H9 (cell line): ENCODE data around the gene TMED8. TPM values are rescaled to one million over a fixed set of nuclear protein-coding genes. Genes with fewer than 3 reads are reported as not detected.

Experiments
- DNase-seq: peaks from one replicate; pipeline ENCODE4 v3.0.0-alpha.2; 2017
- H2AFZ ChIP-seq: one replicate; pipeline ENCODE4 v1.6.1; 2013; ENCODE audit warnings: mild to moderate bottlenecking, low read length, control low read depth, moderate library complexity
- H2AK5ac ChIP-seq: 2 replicates; pipeline ENCODE4 v1.6.1; 2013; ENCODE audit warnings: low read length, control low read depth, mixed read lengths; ENCODE audit not compliant: insufficient read length
- H2BK120ac ChIP-seq: one replicate; pipeline ENCODE4 v1.6.1; 2013; ENCODE audit warnings: low read depth, mild to moderate bottlenecking, low read length, control low read depth, inconsistent platforms; ENCODE audit not compliant: poor library complexity, severe bottlenecking
- H2BK12ac ChIP-seq: 2 replicates; pipeline ENCODE4 v1.6.1; 2013; ENCODE audit warnings: low read length, control low read depth, mixed read lengths, low read depth; ENCODE audit not compliant: insufficient read length
- H2BK15ac ChIP-seq: 2 replicates; pipeline ENCODE4 v1.6.1; 2013; ENCODE audit warnings: low read depth, low read length, control low read depth
- H2BK20ac ChIP-seq: one replicate; pipeline ENCODE4 v1.6.1; 2013; ENCODE audit warnings: low read depth, mild to moderate bottlenecking, low read length, control low read depth, inconsistent platforms; ENCODE audit not compliant: poor library complexity, severe bottlenecking
- H2BK5ac ChIP-seq: 2 replicates; pipeline ENCODE4 v1.6.1; 2013; ENCODE audit warnings: low read length, control low read depth, mixed read lengths; ENCODE audit not compliant: insufficient read length
- H3K14ac ChIP-seq: 2 replicates; pipeline ENCODE4 v1.6.1; 2013; ENCODE audit warnings: low read length, control low read depth; ENCODE audit not compliant: insufficient read depth
- H3K18ac ChIP-seq: 2 replicates; pipeline ENCODE4 v1.6.1; 2013; ENCODE audit warnings: low read depth, mild to moderate bottlenecking, mixed read lengths, low read length, control low read depth; ENCODE audit not compliant: insufficient read length
- H3K23ac ChIP-seq: 2 replicates; pipeline ENCODE4 v1.6.1; 2013; ENCODE audit warnings: low read length, control low read depth, mixed read lengths, low read depth; ENCODE audit not compliant: insufficient read length
- H3K23me2 ChIP-seq: 2 replicates; pipeline ENCODE4 v1.6.1; 2013; ENCODE audit warnings: low read depth, mild to moderate bottlenecking, mixed read lengths, low read length, control low read depth; ENCODE audit not compliant: insufficient read length, poor library complexity, severe bottlenecking
- H3K27ac ChIP-seq: 2 replicates; pipeline ENCODE4 v1.5.1; 2013; ENCODE audit warnings: low read length, control low read depth, mixed read lengths, low read depth; ENCODE audit not compliant: insufficient read length
- H3K27me3 ChIP-seq: 2 replicates; pipeline ENCODE4 v1.6.1; 2013; ENCODE audit warnings: low read length, control low read depth, inconsistent platforms; ENCODE audit not compliant: insufficient read depth
- H3K4ac ChIP-seq: 2 replicates; pipeline ENCODE4 v1.6.1; 2013; ENCODE audit warnings: low read depth, mild to moderate bottlenecking, control low read depth, inconsistent platforms, low read length, moderate library complexity
- H3K4me1 ChIP-seq: 2 replicates; pipeline ENCODE4 v1.6.1; 2013; ENCODE audit warnings: low read length, control low read depth, inconsistent platforms; ENCODE audit not compliant: insufficient read depth
- H3K4me2 ChIP-seq: 2 replicates; pipeline ENCODE4 v1.6.1; 2013; ENCODE audit warnings: low read length, control low read depth, mixed read lengths; ENCODE audit not compliant: insufficient read length, insufficient read depth
- H3K56ac ChIP-seq: 2 replicates; pipeline ENCODE4 v1.6.1; 2013; ENCODE audit warnings: low read depth, mild to moderate bottlenecking, mixed read lengths, low read length, control low read depth; ENCODE audit not compliant: insufficient read length
- H3K79me1 ChIP-seq: 2 replicates; pipeline ENCODE4 v1.6.1; 2013; ENCODE audit warnings: low read depth, mild to moderate bottlenecking, moderate library complexity, low read length, control low read depth, inconsistent platforms; ENCODE audit not compliant: insufficient read depth, poor library complexity, severe bottlenecking
- H3K79me2 ChIP-seq: 2 replicates; pipeline ENCODE4 v1.6.1; 2013; ENCODE audit warnings: low read length, control low read depth, inconsistent platforms; ENCODE audit not compliant: insufficient read depth
- H3K9ac ChIP-seq: 2 replicates; pipeline ENCODE4 v1.6.1; 2013; ENCODE audit warnings: low read length, control low read depth, mixed read lengths; ENCODE audit not compliant: insufficient read length; ENCODE audit errors: extremely low read depth
- H3K9me3 ChIP-seq: one replicate; pipeline ENCODE4 v1.6.1; 2013; ENCODE audit warnings: low read depth, low read length, inconsistent platforms; ENCODE audit not compliant: control insufficient read depth
- H3T11ph ChIP-seq: one replicate; pipeline ENCODE4 v1.6.1; 2013; ENCODE audit warnings: mild to moderate bottlenecking, low read length, control low read depth, inconsistent platforms
- H4K20me1 ChIP-seq: one replicate; pipeline ENCODE4 v1.6.1; 2013; ENCODE audit not compliant: control insufficient read depth, insufficient read length, insufficient read depth
- H4K5ac ChIP-seq: 2 replicates; pipeline ENCODE4 v1.6.1; 2013; ENCODE audit warnings: low read depth, mild to moderate bottlenecking, mixed read lengths, low read length, control low read depth; ENCODE audit not compliant: insufficient read length
- H4K8ac ChIP-seq: replicated peaks from 2 replicates; pipeline ENCODE4 v1.6.1; 2013; ENCODE audit warnings: low read length, control low read depth, mixed read lengths, low read depth; ENCODE audit not compliant: insufficient read length
- H4K91ac ChIP-seq: 2 replicates; pipeline ENCODE4 v1.6.1; 2013; ENCODE audit warnings: low read depth, mild to moderate bottlenecking, moderate library complexity, mixed read lengths, low read length, control low read depth; ENCODE audit not compliant: insufficient read length
- H3K27ac Mint-ChIP-seq, 3 experiments: 2 replicates in 2 of 3; 3 replicates in 1 of 3; pipeline ENCODE4 v1.8.0; 2020 to 2021; ENCODE audit warnings: mixed read lengths in 3 of 3, mild to moderate bottlenecking in 1 of 3, moderate library complexity in 1 of 3
- H3K27me3 Mint-ChIP-seq: 2 replicates; pipeline ENCODE4 v1.8.0; 2021; ENCODE audit warnings: low read depth, mild to moderate bottlenecking, moderate library complexity, mixed read lengths
- H3K36me3 Mint-ChIP-seq, 3 experiments: 2 replicates in 2 of 3; 3 replicates in 1 of 3; pipeline ENCODE4 v1.8.0; 2020 to 2021; ENCODE audit warnings: low read depth in 3 of 3, mixed read lengths in 3 of 3; ENCODE audit not compliant: insufficient read depth in 1 of 3
- H3K4me1 Mint-ChIP-seq, 2 experiments: 2 replicates each; pipeline ENCODE4 v1.8.0; 2020; ENCODE audit warnings: mixed read lengths in 2 of 2
- H3K4me3 Mint-ChIP-seq, 2 experiments: 2 replicates in 1 of 2; 3 replicates in 1 of 2; pipeline ENCODE4 v1.8.0; 2020 to 2021; ENCODE audit warnings: mild to moderate bottlenecking in 2 of 2, mixed read lengths in 2 of 2, moderate library complexity in 1 of 2
- H3K9me3 Mint-ChIP-seq, 2 experiments: 2 replicates in 1 of 2; 3 replicates in 1 of 2; pipeline ENCODE4 v1.8.0; 2020; ENCODE audit warnings: mild to moderate bottlenecking in 2 of 2, mixed read lengths in 2 of 2, moderate library complexity in 1 of 2
- CTCF ChIP-seq: fragments of 200-600 bp; sonication (generic); conservative IDR thresholded peaks from 3 replicates; pipeline ENCODE4 v1.8.0; 2021; ENCODE audit warnings: antibody characterized with exemption, mild to moderate bottlenecking
- WGBS: extraction: QIAGEN DNeasy Blood & Tissue Kit; methylation state at CpG from one replicate; pipeline ENCODE4 v1.1.7; 2013; ENCODE audit warnings: missing lambda C conversion rate, low lambda C conversion rate, mixed read lengths; ENCODE audit not compliant: insufficient read length; ENCODE audit errors: extremely low coverage; 5-methylcytosine and 5-hydroxymethylcytosine counted together
- total RNA-seq: library from RNA; stranded (reverse); gene quantifications from 2 replicates; pipeline ENCODE4 v1.2.1, GENCODE V29; 2021

Gene TMED8
- total RNA-seq, 1 experiment from 2014 or later, result 9.5 TPM

GRCh38 chr14:77346495-77346894 lies 30.4 kb downstream of the TMED8 start:
- H3K4me2 ChIP-seq, result no peak overlapping the region
- no peaks in the 10 kb centered on the region for H3K23me2 ChIP-seq
- no peak overlapping the region for H2BK120ac ChIP-seq
- peaks cover 7 to 30% (median 19%) of the 10 kb centered on the region in 3 experiments for H3K36me3 Mint-ChIP-seq
- no peak overlapping the region for H4K8ac ChIP-seq
- H3K4me1 ChIP-seq, result peaks cover 9% of the 10 kb centered on the region; the same call in 1 of the 2 replicates
- no peak overlapping the region for H2BK20ac ChIP-seq
- no peaks in the 10 kb centered on the region for H3K27me3 ChIP-seq
- H3K79me1 ChIP-seq, result no peaks in the 10 kb centered on the region
- H3K27me3 Mint-ChIP-seq, result no peaks in the 10 kb centered on the region
- no peak overlapping the region for H3K4me3 Mint-ChIP-seq
- no peak overlapping the region for H3K27ac ChIP-seq
- no peaks in the 10 kb centered on the region for H3K9me3 Mint-ChIP-seq
- no peak overlapping the region for H3T11ph ChIP-seq
- no peaks in the 10 kb centered on the region for H3K79me2 ChIP-seq
- no peak overlapping the region for H3K27ac Mint-ChIP-seq
- WGBS, result no CpG with 5 or more reads among the region's 2 CpGs
- no peak overlapping the region for H2BK12ac ChIP-seq
- no peak overlapping the region for H3K9ac ChIP-seq
- H3K9me3 ChIP-seq, result no peaks in the 10 kb centered on the region
- no peak overlapping the region for H3K14ac ChIP-seq
- no peak overlapping the region for H3K18ac ChIP-seq
- no peak overlapping the region for H2AK5ac ChIP-seq
- H3K4me1 Mint-ChIP-seq, result peaks cover 25 to 27% of the 10 kb centered on the region in 2 experiments
- H4K91ac ChIP-seq, result no peak overlapping the region
- no peaks in the 10 kb centered on the region for H4K20me1 ChIP-seq
- DNase-seq, result no peak
- H3K23ac ChIP-seq, result no peak overlapping the region
- TF ChIP-seq CTCF, result no peak
- no peak overlapping the region for H4K5ac ChIP-seq
- no peak overlapping the region for H2BK5ac ChIP-seq
- no peak overlapping the region for H3K56ac ChIP-seq
- no peak overlapping the region for H2AFZ ChIP-seq
- H3K4ac ChIP-seq, result no peak overlapping the region
- H2BK15ac ChIP-seq, result no peak overlapping the region
